Measurements from ENCODE around the gene RNF114. TPM values are rescaled to one million over a fixed set of nuclear protein-coding genes. Genes with fewer than 3 reads are reported as not detected.
"Not testable (repeated sequence)": the region's sequence is repeated elsewhere in the genome, so short reads cannot be mapped to it uniquely, and the experiment has no call there.

Gene RNF114, protein sequence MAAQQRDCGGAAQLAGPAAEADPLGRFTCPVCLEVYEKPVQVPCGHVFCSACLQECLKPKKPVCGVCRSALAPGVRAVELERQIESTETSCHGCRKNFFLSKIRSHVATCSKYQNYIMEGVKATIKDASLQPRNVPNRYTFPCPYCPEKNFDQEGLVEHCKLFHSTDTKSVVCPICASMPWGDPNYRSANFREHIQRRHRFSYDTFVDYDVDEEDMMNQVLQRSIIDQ
- total RNA-seq = 10 to 100 TPM; 44.5 to 48.7 TPM
- long read RNA-seq, transcript RNF114-201 (6 exons, 2,503 nt) = major isoform, 42 of 46 reads
- long read RNA-seq, partial matches to known transcripts = 1 of 46 reads
- long read RNA-seq, other reads (novel, unspliced or antisense) = 2 of 46 reads

DNA sequence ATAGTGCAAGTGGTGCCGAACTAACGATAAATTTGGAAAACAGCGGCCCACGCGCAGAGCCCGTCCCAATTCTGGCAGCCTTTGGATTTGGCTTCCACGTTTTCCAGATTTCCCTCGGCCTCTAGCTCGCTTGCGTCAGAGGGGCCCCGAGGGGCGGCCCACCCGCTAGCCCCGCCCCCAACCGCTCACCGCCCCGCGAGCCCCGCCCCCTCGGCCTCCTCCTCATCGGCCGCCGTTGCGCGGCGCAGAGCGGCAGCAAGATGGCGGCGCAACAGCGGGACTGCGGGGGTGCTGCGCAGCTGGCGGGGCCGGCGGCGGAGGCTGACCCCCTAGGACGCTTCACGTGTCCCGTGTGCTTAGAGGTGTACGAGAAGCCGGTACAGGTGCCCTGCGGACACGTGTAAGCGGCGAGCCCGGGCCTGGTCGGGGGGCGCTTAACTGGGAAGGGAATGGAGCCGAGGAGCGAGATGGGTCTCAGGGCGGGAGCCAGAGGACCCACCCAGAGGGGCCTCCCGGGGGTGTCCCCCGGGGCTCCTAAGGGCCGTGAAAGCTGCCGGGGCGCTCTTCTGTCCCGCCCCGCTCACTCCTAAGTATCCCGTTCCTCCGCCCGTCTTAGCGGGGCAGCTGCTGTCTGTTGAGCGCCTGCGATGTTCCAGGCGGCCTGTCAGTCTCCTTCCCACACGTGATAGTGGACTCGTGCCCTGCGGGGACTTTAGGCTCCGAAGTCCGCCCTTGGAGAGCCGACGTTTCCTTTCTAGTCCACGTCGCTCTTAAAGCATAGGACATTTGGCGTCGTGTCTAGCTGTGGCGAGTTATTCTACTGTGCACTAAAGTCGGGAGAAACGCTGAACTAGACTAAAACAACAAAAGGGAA, at the start of gene RNF114:
RNF114 (plus strand) TSS at position 245 of the 874 bp plus-strand sequence; CDS start at position 261, 16 bp downstream.
- intact Hi-C loops (cut with DNase I) = no loop called here
- peak; percentile 95 to 97 for ATAC-seq

DNA sequence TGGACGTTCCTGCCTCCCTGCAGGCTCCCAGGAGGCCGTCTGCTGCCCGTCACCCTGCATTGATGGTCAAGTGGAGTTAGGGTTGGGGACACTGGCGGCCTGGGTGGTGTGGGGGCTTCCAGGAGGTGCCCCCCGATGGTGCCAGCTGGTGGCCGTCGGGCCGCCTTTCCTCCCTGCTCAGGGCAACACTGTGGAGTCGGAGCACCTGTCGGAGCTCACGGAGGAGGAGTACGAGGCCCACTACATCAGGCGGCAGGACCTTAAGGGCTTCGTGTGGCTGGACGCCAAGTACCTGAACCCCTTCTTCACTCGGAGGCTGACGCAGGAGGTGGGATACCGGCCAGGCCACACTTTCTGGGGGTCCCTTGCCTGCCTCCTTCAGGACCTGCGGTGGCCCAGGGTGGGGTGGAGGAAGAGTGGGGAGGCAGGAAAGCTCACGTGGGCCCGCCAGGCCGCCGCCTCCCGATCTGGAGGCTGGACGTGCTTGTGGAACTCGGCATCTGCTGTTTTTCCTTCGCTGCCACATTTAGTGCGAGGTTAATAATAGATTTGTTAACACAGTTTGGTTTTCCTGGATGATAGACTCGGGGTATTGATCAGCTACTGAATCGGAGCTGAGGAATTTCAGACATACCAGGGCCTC, 49.5 kb upstream of the RNF114 start:
- ATAC-seq = no peak
- intact Hi-C loops (cut with DNase I) = no loop called here
- no peak for DNase-seq

More for the DNA sequence above, at the start of gene RNF114:
- DNase-seq = peak; percentile 93

DNA sequence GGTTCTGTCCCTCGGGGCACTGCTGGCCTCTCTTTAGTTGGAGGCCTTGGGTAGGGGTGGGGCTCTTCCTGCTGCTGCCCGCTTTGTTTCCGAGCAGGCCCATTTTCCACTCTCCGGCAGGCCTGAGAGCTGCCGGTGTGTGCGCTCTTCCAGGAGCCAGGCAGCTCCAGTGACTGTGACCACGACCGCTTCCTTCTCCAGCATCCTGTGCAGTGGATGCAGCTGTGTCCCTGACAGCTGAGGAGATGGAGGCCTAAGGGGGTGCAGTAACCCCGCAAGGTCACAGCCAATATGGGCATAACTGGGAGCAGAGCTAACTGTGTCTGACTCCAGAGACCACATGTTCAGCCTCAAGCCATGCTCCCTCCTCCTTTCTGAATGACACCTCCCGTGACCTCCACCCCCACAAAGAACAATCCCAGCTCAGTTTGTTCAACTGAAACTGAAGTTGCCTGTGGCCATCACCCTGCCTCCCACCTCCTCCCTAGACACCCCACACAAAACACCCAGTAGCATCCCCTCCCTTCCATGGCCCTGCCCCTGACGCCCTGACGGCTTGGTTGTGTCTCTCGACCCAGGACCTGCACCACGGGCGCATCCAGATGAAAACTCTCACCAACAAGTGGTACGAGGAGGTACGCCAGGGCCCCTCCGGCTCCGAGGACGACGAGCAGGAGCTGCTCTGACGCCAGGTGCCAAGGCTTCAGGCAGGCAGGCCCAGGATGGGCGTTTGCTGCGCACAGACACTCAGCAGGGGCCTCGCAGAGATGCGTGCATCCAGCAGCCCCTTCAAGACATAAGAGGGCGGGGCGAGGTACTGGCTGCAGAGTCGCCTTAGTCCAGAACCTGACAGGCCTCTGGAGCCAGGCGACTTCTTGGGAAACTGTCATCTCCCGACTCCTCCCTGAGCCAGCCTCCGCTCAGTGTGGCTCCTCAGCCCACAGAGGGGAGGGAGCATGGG, 48.7 kb upstream of the RNF114 start:
- intact Hi-C loops (cut with DNase I) = no loop called here
- DNase-seq = no peak
- peak; percentile 26 to 42 for ATAC-seq

DNA sequence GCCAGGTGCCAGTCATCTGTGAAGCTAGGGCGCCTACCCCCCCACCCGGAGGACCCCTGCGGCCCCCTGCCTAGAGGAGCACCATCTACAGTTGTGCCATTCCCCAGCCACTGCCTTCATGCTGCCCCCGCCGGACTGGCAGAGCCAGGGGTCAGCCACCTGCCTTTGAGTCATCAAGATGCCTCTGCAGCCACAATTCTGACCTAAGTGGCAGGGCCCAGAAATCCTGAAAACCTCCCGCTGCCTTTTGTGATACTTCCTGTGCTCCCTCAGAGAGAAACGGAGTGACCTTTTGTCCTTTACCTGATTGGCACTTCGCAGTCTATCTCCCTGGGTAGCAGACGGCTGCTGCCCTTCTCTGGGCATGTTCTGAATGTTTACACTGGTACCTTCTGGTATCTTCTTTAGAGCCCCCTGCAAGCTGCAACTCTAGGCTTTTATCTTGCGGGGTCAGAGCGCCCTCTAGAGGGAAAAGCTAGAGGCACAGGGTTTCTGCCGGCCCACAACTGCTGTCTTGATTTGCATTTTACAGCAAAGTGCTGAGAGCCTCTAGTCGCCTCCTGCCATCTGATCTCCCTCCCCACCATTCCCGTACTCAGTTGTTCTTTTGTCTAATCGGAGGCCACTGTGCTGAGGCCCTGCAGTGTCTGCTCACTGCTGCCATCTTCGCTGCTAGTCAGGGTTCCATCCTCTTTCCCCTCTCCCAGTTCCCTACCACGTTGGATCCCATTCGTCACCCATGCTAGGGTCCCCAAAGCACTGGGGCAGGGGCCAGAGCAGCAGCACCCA, 47.8 kb upstream of the RNF114 start:
- DNase-seq = no peak
- intact Hi-C loops (cut with DNase I) = no loop called here

DNA sequence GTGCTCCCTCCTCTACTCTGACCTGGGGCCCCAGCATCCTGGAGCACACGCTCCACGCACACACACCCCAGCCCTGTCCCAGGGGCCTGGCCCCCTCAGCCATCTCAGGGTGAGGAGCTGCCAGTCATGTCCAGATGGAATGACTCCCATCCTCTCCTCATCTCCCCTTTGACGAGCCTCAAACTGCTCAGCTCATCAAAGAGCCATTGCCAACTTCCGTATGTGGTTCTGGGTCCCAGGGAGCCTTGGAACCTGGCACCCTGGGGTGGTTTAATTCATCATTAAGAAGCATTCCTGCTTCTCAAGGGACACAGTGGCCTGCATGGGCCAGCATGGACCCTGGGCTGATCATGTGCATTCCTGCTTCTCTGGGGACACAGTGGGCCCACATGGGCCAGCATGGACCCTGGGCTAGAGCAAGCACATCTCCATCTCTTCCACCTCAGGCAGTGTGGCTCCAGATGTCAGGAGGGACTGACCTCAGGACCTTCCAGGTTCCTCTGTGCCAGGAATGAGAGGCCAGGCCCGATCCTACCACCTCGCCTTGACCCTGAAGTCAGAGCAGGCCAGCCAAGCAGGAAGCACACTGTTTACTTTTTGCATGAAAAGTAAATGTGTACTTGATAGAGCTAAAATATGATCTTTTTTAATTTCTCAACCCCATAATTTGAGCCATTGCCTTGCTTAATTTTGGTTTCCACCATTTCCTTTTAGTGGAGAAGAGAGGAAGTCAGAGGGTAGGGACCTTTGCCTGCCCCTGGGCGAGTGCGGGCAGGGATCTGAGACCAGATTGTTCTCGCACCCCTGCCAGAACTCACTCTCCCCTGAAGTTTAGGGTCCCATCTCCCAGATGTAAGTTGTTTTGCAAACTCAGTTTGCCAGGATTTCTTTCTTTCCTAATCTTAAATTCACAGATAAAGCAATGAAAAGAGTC, 46.9 kb upstream of the RNF114 start:
- ATAC-seq (no peak), DNase-seq (no peak)
- intact Hi-C loops (cut with DNase I) = no loop called here

More for the DNA sequence above, 47.8 kb upstream of the RNF114 start:
- ATAC-seq = peak in 1 of 2 donors; percentile 3

DNA sequence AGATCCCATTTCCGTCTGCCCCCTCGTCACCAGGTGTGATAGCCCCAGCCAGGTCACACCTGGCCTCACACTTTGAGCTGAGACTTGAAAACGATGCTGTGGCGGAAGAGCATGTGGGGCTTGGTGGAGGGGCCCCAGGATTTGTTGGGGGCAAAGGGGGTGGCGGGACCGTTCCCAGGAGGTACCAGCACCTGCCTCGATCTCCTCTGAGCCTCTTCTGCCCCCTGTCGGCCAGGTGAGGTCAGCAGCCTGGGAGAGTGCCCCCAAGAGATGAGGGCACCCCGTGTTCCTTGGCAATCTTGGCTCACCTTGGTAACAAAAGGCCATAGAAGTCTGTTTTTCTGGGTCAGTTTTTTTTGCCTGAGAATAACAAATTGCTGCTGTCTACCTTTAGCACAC, 46.3 kb upstream of the RNF114 start:
- ATAC-seq (no peak), DNase-seq (no peak)
- intact Hi-C loops (cut with DNase I) = no loop called here

DNA sequence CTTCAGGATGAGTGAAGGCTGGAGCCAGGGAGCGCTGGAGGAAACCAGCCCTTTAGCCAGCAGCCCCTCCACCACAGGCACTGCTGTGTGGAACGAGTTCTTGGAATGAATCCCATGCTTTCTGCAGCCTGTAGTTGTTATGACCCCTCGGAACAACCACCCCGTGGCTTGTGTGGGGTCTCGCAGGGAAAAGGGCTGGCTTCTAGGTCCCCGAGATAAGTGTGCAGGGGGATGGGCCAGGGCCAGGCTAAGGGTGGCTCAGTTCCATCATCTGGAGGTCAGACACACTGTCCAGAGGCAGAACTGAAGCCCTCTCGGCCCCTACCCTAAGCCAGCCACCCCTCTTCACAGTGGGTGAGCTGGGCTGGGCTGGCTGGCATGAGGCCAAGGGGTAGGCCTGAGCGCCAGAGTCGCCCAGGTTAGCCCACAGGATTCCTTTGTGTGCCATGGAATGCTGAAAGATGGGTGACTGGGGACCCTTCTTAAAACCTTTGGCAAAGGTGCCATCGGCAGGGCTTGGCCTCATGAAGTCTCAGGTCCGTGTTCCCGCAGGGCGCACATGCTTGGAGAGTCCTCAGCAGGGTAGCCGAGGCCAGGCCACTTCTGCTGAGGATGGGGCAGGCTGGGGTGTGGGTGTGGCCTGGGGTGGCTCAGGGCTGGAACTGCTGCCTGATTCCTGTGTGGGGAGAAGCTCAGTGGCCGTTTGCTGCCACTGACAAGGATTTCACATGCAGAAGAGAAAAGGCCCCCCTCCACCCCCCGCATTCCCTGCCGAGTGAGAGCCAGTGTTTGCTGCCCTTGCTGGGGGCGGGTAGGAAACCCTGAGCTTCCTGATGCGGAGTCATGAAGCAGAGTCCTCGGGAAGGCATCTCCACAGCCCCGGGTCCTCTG, 45.5 kb upstream of the RNF114 start:
- ATAC-seq (no peak), DNase-seq (no peak)
- intact Hi-C loops (cut with DNase I) = no loop called here

DNA sequence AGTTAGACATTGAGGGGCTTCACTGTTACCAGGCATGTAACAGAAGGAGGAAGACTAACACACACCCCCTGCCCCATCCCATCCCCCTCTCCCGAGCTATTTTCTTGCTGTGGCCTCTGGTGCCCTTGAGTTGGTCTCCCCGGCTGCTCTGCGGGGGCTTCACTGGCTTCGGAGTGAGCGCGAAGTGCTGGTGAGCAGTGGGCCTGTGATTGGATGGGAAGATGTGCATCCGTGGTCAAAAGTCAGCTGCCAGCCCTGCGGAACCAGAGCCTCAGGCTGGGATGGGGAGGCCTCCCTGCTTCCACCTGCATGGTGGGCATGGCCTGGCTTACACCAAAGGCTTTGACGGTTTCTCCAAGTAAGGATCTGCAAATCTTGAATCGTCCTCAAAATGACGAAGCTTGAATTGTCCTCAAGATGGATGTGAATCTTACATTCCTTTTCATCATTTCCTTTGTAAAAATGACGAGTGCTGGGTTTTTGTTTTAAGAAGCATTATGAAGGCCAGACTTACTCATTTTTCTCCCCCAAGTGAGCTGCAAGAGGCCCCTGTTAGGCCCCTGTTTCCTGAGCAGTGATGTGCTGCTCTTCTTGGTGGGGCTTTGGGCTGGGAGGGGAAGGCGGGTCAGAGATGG, 44.6 kb upstream of the RNF114 start:
- intact Hi-C loops (cut with DNase I) = no loop called here
- ATAC-seq = no peak

DNA sequence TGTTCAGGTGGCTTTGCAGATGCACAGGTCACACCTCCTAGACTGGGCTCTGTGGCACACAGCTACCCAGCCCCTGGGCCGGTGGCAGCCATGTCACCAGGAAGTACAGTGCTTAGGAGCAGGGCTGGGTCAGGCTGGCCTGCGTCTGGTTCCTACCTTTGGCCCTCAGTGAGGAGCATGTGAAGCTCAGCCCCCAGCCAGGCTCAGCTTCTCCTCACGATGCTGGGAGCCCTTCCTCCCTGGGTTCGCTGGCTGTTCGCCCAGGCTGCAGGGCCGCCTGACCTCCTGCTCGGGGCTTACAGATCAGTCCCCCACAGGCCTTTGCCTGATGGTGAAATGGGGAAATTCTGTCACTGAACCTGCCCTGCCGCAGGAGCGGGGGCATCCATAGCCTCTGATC, 43.9 kb upstream of the RNF114 start:
- ATAC-seq = peak in 1 of 2 donors; percentile 2
- no peak for DNase-seq

More for the DNA sequence above, 44.6 kb upstream of the RNF114 start:
- no peak for DNase-seq

DNA sequence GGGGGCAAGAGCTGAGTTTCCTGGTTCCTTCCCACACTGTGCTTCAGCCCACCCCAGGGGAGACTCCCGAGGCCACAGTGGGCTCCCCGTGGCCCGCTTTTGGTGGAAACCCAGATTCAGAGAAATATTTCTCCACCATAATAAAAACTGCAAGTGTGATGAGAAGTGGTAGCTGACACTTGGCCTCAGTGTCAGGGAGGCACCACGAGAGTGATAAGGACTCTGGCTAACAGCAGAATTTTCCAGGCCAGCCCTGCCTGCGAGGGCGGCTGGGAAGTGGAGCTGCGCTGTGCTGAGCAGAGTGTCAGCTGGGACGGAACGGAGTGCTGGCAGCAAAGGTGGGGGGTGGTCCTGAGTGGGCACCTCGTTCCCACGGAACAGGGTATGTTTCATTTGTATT, 43.4 kb upstream of the RNF114 start:
- intact Hi-C loops (cut with DNase I) = no loop called here
- peak; percentile 79 to 80 for ATAC-seq
- peak; percentile 69 for DNase-seq

More for the DNA sequence above, 43.9 kb upstream of the RNF114 start:
- intact Hi-C loops (cut with DNase I) = no loop called here

DNA sequence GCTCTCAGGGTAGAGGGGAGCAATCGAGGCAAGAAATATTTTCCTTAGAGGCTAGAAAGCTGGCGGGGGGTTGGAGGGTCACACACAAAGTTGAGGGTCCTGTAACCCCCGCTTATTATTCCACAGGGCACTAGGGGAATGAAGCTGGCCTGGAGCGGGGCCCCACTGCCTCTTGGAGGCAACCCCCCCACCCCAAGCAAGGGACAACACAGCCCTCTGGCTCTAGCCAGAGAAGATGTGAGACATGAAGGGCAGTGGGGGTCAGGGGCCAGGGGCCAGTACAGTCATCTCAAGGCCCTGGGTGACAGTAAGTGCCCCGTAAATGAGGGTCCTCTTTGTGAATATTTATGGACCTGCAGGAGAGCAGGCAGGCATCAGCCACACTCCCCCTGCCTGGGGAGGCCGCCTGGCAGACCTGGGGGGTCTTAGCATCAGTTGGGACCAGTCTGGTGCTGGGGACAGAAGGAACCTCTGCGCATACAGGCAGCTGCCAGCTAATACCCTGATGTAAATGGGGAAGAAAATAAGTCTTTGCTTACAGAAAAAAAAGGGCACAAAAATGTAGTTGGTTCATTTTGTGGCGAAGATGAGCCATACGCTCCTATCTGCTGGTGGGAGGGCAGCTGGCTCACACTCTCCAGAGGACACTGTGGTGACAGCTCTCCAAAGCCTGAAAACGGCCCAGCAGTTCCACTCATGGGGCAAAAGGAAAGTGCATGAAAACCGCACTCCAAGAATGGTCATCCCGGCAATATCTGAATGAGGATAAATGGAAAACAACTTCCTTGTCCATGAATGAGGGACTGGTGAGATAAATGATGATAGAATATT, 42.7 kb upstream of the RNF114 start:
- intact Hi-C loops (cut with DNase I) = no loop called here
- no peak for DNase-seq
- peak; percentile 56 to 60 for ATAC-seq

DNA sequence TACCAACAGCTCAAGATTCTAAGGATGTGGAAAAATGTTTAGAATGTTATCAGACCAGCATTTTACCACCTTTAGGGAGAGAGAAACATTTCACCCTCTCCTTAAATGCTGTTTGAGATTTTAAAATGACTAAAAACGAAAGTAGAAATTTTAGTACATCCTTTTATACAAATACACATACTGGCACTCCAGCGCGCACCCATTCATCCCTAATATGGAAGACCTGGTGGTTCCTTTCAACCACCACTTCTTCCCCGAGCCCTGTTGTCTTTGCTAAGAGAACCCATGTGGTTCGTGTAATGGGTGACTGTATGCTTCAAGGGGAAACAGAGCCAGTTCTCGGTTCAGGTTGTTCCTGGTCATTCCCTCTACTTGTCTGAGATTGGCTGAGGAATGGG, 42.1 kb upstream of the RNF114 start:
- intact Hi-C loops (cut with DNase I) = no loop called here
- ATAC-seq (no peak), DNase-seq (no peak)

DNA sequence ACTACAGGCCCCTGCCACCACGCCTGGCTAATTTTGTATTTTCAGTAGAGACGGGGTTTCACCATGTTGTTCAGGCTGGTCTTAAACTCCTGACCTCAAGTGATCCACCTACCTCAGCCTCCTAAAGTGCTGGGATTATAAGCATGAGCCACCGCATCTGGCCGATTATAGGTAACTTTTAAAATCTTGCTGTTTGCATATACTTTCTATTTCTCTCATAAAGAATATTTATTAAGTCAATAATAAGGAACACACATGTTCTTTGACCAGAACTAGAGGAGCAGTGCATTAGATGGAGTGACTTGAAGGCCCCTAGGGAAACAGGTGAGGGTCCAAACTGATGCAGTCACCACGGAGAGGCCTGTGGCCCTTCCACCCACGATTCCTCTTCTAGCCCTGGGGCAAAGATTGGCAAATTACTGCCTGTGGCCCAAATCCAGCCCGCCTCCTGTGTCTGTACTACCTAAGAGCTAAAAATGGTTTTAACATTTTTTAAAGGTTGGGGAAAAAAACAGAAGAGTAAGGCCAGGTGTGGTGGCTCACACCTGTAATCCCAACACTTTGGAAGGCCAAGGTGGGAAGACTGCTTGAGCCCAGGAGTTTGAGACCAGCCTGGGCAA, 40.6 kb upstream of the RNF114 start:
- not testable (repeated sequence) for ATAC-seq

DNA sequence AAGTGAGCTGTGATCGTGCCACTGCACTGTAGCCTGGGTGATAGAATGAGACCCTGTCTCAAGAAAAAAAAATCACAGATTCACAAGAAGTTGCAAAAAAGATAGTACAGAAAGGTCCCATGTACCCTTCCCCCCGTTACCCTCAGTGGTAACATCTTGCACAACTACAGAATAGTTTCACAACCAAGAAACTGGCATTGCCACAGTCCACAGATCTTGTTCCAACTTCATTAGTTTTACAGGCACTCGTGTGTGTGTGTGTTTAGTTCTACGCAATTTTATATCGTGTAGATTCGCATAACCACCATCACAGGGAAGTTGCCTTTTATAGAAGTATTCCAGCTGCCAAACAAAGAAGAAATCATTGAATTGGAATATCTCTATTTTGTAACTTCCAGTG, 40.0 kb upstream of the RNF114 start:
- DNase-seq (no peak), ATAC-seq (no peak)
- intact Hi-C loops (cut with DNase I) = no loop called here

More for the DNA sequence above, 40.6 kb upstream of the RNF114 start:
- DNase-seq; intact Hi-C loops (cut with DNase I): not testable (repeated sequence)

Data from left cardiac atrium (tissue), 4 donors.